GM20431 (cell line): ENCODE results near the gene TMEM217.
"Not testable (repeated sequence)": the region's sequence is repeated elsewhere in the genome, so short reads cannot be mapped to it uniquely, and the experiment has no call there.

Source experiments
- in situ Hi-C: fragments of 300-500 bp; cut with MseI, MboI; formaldehyde crosslinking; loops from one replicate; pipeline ENCODE4 v1.15.0; 2020; ENCODE audit warnings: low sequenced_read_pairs; ENCODE audit not compliant: unreplicated experiment

Gene TMEM217

GRCh38 chr6:37222125-37222967 is 35.6 kb downstream of the TMEM217 start:
- in situ Hi-C loops: loop anchor here (25.0 kb wide), 1 partner anchor 460 kb away; no protein-coding TSS in a partner anchor

DNA sequence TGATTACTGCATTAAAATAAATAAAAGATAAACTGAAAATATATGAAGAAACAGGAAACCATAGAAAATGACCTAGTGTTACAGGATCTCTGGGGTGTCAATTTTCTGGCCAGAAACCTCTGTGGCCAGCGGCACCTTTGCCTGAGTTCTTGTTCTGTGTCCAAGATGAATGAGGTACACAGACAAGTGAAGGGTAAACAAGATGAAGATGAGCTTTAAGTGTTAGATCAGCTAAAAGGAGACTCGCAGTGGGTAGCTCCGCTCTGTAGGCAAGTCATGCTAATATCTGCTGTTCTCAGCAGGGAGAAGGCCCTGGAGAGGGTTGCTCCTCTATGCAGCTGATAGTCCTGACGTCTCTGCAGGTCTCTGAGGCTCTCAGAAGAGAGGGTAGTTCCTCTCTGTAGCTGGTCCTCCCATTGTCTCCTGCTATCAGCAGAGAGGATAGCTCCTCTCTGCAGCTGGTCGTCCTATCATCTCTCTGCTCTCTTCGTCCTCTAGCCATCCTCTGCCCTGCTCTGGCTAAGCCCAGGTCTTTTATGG is 36.3 kb downstream of the TMEM217 start:
- in situ Hi-C loops: loop anchor here (25.0 kb wide), 1 partner anchor 459 kb away; no protein-coding TSS in a partner anchor

DNA sequence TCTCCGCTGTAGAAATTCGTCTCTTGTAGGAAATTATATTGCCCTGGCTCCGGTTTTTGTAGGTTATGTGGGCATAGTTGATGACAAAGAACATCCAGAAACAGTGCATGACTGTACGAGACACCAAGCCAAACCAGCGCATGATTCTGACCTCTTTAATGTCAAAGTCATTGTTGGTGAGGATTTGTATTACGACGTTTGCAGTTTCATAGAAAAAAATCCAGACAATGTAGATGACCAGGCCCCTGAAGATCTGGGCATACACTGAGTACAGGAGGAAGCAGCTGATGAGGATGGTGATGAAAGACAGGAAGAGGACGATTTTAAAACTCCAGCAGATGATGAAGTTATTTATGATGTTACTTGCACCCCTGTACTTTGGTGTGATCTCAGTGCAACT is 39.4 kb downstream of the TMEM217 start:
- in situ Hi-C loops: loop anchor here (10.0 to 25.0 kb wide), 2 partner anchors 194 to 456 kb away; no protein-coding TSS in a partner anchor

- in situ Hi-C loops: loop anchor here (10.0 to 25.0 kb wide), 2 partner anchors 193 to 456 kb away; no protein-coding TSS in a partner anchor
These were observed 39.9 kb downstream of the TMEM217 start for GRCh38 chr6:37218061-37218460.

- in situ Hi-C loops: loop anchor here (10.0 to 25.0 kb wide), 2 partner anchors 187 to 450 kb away; no protein-coding TSS in a partner anchor
These were observed 45.7 kb downstream of the TMEM217 start for GRCh38 chr6:37212268-37212667.

GRCh38 chr6:37210313-37210968 is 47.5 kb downstream of the TMEM217 start:
- in situ Hi-C loops: loop anchor here (10.0 to 25.0 kb wide), 2 partner anchors 186 to 448 kb away; no protein-coding TSS in a partner anchor

- in situ Hi-C loops: loop anchor here (10.0 to 25.0 kb wide), 2 partner anchors 185 to 447 kb away; no protein-coding TSS in a partner anchor
These were observed 48.3 kb downstream of the TMEM217 start for GRCh38 chr6:37209461-37210205.

- in situ Hi-C loops: loop anchor here (25.0 kb wide), 1 partner anchor 446 kb away; no protein-coding TSS in a partner anchor
These were observed 49.2 kb downstream of the TMEM217 start for GRCh38 chr6:37208793-37209192.

DNA sequence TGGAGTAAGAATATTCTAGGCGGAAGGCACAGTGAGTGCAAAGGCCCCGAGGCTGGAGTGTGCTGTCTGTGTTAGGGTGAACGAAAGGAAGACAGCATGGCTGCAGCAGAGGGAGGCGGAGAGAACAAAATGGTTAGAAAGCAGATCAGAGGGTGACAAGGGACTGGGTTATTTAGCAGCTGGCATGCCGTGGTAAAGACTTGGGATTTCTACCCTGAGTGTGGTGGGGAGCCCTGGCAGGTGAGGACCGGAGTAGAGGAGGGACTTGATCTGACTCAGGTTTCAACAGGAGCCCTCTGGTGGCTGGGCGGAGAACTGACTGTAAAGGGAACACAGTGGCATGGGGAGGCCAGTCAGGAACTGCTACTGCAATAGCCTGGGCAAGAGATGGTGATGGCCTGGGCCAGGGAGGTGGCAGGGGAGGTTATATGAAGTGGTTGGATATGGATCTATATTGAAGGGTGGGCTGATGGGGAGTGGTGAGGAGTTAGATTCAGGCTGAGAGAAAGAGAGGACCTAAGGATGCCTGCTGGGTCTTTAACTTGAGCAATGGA is 50.0 kb downstream of the TMEM217 start:
- in situ Hi-C loops: loop anchor here (25.0 kb wide), 1 partner anchor 446 kb away; no protein-coding TSS in a partner anchor

DNA sequence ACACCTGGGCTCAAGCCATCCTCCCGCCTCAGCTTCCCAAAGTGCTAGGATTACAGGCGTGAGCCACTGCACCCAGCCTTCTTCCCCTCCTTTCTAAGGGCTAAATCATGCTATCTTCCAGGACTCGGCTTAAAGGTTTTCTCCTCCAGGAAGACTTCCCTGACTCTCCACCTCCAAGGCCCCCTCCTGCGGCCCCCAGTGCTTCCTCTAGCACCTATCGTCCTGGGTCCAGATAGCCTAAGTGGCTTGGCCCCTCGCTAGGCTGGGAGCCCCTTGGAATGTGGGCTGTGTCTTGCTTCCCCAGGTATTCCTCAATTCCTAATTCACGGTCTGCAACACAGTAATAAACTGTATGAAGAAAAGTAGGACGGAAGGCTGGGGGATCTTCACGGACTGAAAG is 51.3 kb downstream of the TMEM217 start:
- in situ Hi-C loops: loop anchor here (25.0 kb wide), 1 partner anchor 444 kb away; no protein-coding TSS in a partner anchor

- in situ Hi-C loops: loop anchor here (25.0 kb wide), 1 partner anchor 444 kb away; no protein-coding TSS in a partner anchor
These were observed 52.0 kb downstream of the TMEM217 start for GRCh38 chr6:37205997-37206340.

DNA sequence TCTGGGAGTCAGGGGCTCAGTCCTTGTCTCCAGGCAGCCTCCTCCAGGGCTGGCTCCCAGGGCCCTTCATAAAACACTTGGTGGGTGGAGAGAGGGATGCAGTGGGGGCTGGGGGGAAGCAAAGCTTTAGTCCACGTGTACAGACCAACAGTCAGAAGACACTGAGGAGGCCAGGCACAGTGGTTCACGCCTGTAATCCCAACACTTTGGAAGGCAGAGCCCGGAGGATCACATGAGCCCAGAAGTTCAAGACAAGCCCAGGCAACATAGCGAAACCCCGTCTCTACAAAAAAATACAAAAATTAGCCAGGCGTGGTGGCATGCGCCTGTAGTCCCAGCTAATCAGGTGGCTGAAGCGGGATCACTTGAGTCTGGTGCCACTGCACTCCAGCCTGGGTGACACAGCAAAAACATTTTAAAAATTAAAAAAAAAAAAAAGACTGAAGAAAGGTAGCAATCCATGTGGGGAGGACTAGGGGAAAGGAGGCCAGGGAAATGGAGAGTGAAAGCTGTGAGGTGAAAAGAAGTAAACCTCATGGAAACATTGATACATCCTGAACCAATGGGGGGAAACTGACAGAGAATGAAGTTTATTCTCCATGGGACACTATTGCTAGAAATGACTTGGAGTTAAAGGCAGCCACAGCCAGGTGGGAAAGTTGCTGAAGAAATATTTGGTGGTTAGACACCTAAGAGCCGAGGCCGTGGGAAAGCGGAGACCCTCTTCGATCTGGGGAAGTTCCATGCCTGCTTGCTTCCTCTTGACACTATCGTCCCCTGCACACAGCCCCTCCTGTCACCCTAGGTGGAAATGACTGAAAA is 52.6 kb downstream of the TMEM217 start:
- in situ Hi-C loops: loop anchor here (25.0 kb wide), 1 partner anchor 443 kb away; no protein-coding TSS in a partner anchor

DNA sequence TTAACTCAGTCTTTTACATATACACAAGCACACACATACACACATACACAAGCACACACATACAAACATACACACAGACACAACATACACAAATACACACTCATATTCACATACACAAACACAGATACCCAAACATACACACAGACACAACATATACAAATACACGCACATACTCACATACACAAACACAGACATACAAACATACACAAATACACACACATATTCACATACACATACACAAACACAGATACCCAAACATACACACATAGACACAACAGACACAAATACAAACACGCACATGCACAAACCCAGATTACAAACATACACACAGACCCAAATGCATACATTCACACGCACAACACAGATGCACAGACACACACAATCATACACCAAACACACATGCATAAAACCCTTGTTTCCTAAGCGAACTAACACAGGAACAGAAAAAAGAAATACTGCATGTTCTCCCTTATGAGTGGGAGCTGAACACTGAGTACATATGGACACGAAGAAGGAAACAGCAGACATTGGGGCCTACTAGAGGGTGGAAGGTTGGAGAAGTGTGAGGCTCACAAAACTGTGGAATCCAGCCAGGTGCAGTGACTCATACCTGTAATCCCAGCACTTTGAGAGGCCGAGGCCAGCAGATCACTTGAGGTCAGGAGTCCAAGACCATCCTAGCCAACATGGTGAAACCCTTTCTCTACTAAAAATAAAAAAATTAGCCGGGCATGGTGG is 53.8 kb downstream of the TMEM217 start:
- in situ Hi-C loops: loop anchor here (25.0 kb wide), 1 partner anchor 442 kb away; no protein-coding TSS in a partner anchor

DNA sequence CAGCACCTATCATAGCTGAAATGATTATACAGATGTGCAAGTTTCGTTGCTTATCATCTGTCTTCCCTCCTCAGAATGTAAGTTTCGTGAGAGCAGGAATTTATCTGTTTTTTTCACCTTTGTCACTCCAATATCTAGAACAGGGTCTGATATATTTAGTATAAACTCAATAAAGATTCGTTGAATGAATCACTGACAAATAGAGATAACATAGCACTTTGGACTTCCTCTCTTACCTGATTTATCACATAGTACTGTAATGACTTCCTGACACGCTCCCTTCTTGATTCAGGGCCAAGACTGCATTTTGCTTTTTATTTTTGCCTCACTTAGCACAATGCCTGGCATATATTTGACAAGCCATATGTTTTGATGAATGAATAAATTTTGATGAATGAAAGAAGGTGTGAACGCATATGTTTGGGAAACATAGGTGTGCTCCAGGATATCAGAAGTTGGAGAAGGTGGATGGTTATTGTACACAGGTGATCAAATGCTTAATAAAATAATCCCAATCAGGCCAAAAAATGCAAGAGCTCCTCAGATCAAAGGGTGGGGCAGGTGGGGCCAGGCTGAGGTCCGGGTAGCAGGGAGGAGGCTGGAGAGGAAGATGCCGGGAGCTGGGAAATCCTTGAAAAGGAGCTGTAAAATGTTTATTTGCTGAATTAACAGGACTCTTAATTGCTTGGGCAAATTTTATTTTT is 55.0 kb downstream of the TMEM217 start:
- in situ Hi-C loops: loop anchor here (25.0 kb wide), 1 partner anchor 441 kb away; no protein-coding TSS in a partner anchor

DNA sequence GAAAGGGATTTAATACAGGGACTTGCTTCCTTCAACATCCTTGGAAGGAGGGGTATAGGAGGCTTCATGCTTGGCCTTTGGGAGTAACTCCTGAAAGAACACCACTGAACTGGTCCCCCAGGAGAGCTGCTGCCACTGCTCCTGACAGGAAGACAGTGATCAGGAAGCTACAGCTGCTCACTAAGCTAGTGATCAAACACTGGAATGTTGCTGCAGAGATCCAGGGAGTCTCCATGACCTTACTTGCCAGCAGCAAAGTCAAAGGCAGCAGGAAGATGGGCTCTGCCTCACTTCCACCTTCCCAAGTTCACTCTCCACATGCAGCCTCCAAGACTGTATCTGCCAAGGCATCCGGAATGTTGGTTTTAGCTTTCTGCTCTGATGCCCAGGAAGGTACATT is 56.2 kb downstream of the TMEM217 start:
- in situ Hi-C loops: loop anchor here (25.0 kb wide), 1 partner anchor 439 kb away; no protein-coding TSS in a partner anchor

GRCh38 chr6:37200085-37200484 is 57.9 kb downstream of the TMEM217 start:
- in situ Hi-C loops: loop anchor here (25.0 kb wide), 1 partner anchor 438 kb away; no protein-coding TSS in a partner anchor

GRCh38 chr6:37196451-37196850 is 61.5 kb downstream of the TMEM217 start:
- in situ Hi-C loops: not testable (repeated sequence)
